ENCODE measurements around the gene RPTOR.

GRCh38 chr17:80646328-80646727, 101.7 kb downstream of the RPTOR start:
- TF ChIP-seq CTCF (IDR thresholded peaks at IDR 0.05; ENCODE audit: borderline replicate concordance, extremely low read depth, low read length, poor library complexity, severe bottlenecking) (no peak), EZH2 (IDR thresholded peaks at IDR 0.05; ENCODE audit: borderline replicate concordance, low read depth, low read length, severe bottlenecking) (no peak)
